ENCODE data around the gene RPL41.
"Not testable (repeated sequence)": the region's sequence is repeated elsewhere in the genome, so short reads cannot be mapped to it uniquely, and the experiment has no call there.

The RPL41 gene

GRCh38 chr12:56116267-56117081 lies at the start of gene RPL41:
Gene RPL41, plus strand, starts transcription at chr12:56116633.
- peak; percentile 98 for DNase-seq

GRCh38 chr12:56071648-56072047 lies 44.8 kb upstream of the RPL41 start:
- no peak for DNase-seq

- DNase-seq = no peak
Observed at GRCh38 chr12:56074396-56074795, 42.0 kb upstream of the RPL41 start.

- DNase-seq = not testable (repeated sequence)
Observed at GRCh38 chr12:56077966-56078365, 38.5 kb upstream of the RPL41 start.

- DNase-seq = no peak
Observed at GRCh38 chr12:56078427-56078826, 38.0 kb upstream of the RPL41 start.

- DNase-seq = peak; percentile 71
Observed at GRCh38 chr12:56078931-56079722, 37.3 kb upstream of the RPL41 start.

- peak; percentile 77 for DNase-seq
Observed at GRCh38 chr12:56079723-56080555, 36.5 kb upstream of the RPL41 start, which contains the start of gene ERBB3. Gene ERBB3, plus strand, starts transcription at chr12:56080165. Its CDS starts 136 bp downstream, at chr12:56080301.

GRCh38 chr12:56080556-56081138 lies 35.8 kb upstream of the RPL41 start:
- DNase-seq = no peak

GRCh38 chr12:56081393-56082347 lies 34.8 kb upstream of the RPL41 start:
- no peak for DNase-seq

GRCh38 chr12:56082382-56082781 lies 34.1 kb upstream of the RPL41 start:
- DNase-seq = no peak

GRCh38 chr12:56082967-56083366 lies 33.5 kb upstream of the RPL41 start:
- DNase-seq = no peak

- DNase-seq = peak; percentile 67
Observed at GRCh38 chr12:56084958-56085543, 31.4 kb upstream of the RPL41 start.

GRCh38 chr12:56086096-56086495 lies 30.3 kb upstream of the RPL41 start:
- DNase-seq = no peak

- DNase-seq = no peak
Observed at GRCh38 chr12:56086608-56087007, 29.8 kb upstream of the RPL41 start.

GRCh38 chr12:56087220-56087619 lies 29.2 kb upstream of the RPL41 start:
- no peak for DNase-seq

GRCh38 chr12:56097738-56098137 lies 18.7 kb upstream of the RPL41 start:
- DNase-seq = no peak

- no peak for DNase-seq
Observed at GRCh38 chr12:56098592-56098991, 17.8 kb upstream of the RPL41 start.

- DNase-seq = no peak
Observed at GRCh38 chr12:56099787-56100186, 16.6 kb upstream of the RPL41 start.

GRCh38 chr12:56101045-56101444 lies 15.4 kb upstream of the RPL41 start:
- no peak for DNase-seq

GRCh38 chr12:56102683-56103065 lies 13.8 kb upstream of the RPL41 start:
- no peak for DNase-seq

- DNase-seq = no peak
Observed at GRCh38 chr12:56103066-56103711, 13.2 kb upstream of the RPL41 start.
